Pons (tissue), 1 donor: Measurements from ENCODE around the gene PPP1R13B.
"Not testable (repeated sequence)": the region's sequence is repeated elsewhere in the genome, so short reads cannot be mapped to it uniquely, and the experiment has no call there.

Experiments
- DNase-seq: peaks from one replicate; pipeline ENCODE4 v3.0.0-alpha.2; 2016; ENCODE audit warnings: low spot score

PPP1R13B gene

GRCh38 chr14:103699901-103700752 is 147.2 kb downstream of the PPP1R13B start:
- DNase-seq: peak; percentile 70

GRCh38 chr14:103699261-103699661 is 148.1 kb downstream of the PPP1R13B start:
- DNase-seq: no peak

GRCh38 chr14:103698380-103699260 is 148.8 kb downstream of the PPP1R13B start:
- DNase-seq: no peak

GRCh38 chr14:103697603-103698379 is 149.6 kb downstream of the PPP1R13B start:
- no peak for DNase-seq

- no peak for DNase-seq
Measured at GRCh38 chr14:103697206-103697602, 150.2 kb downstream of the PPP1R13B start.

GRCh38 chr14:103696466-103697071 is 150.8 kb downstream of the PPP1R13B start:
- DNase-seq: peak; percentile 28

- DNase-seq: no peak
Measured at GRCh38 chr14:103696070-103696402, 151.3 kb downstream of the PPP1R13B start.

- no peak for DNase-seq
Measured at GRCh38 chr14:103695296-103696069, 151.9 kb downstream of the PPP1R13B start.

- DNase-seq: no peak
Measured at GRCh38 chr14:103694572-103695026, 152.8 kb downstream of the PPP1R13B start.

GRCh38 chr14:103693515-103693914 is 153.9 kb downstream of the PPP1R13B start:
- no peak for DNase-seq

- DNase-seq: no peak
Measured at GRCh38 chr14:103692871-103693270, 154.5 kb downstream of the PPP1R13B start.

- DNase-seq: no peak
Measured at GRCh38 chr14:103692159-103692558, 155.2 kb downstream of the PPP1R13B start.

- not testable (repeated sequence) for DNase-seq
Measured at GRCh38 chr14:103691655-103692054, 155.7 kb downstream of the PPP1R13B start.

GRCh38 chr14:103690332-103690731 is 157.0 kb downstream of the PPP1R13B start:
- DNase-seq: no peak

- peak; percentile 85 for DNase-seq
Measured at GRCh38 chr14:103688906-103689902, 158.2 kb downstream of the PPP1R13B start.

- DNase-seq: no peak
Measured at GRCh38 chr14:103688441-103688840, 158.9 kb downstream of the PPP1R13B start.

- DNase-seq: no peak
Measured at GRCh38 chr14:103687712-103688111, 159.7 kb downstream of the PPP1R13B start.

GRCh38 chr14:103686831-103687485 is 160.4 kb downstream of the PPP1R13B start:
- DNase-seq: no peak
